Activated CD8-positive, alpha-beta T cell treated with anti-CD3 and anti-CD28 coated beads, Interleukin-2, amount 10 ng/mL, durations not matched to agents 7 days and 5 days (primary cell): ENCODE data around the gene ZBTB2. TPM values are rescaled to one million over a fixed set of nuclear protein-coding genes. Genes with fewer than 3 reads are reported as not detected.
"Not testable (repeated sequence)": the region's sequence is repeated elsewhere in the genome, so short reads cannot be mapped to it uniquely, and the experiment has no call there.

Experiments used
- ATAC-seq: fragments of 150-1000 bp; cut with Tn5 transposase; one replicate; pipeline ENCODE4 v1.10.0; 2021; ENCODE audit warnings: moderate library complexity
- CTCF ChIA-PET: fragments of 350-600 bp; sonication (Branson Sonifier 250); formaldehyde crosslinking; loops from one replicate; lab custom pipeline; 2021; ENCODE audit warnings: antibody characterized with exemption; lab: Charles Lee
- POLR2A ChIA-PET: fragments of 350-600 bp; sonication (Branson Sonifier 250); formaldehyde crosslinking; loops from one replicate; lab custom pipeline; 2021; ENCODE audit warnings: antibody characterized with exemption; lab: Charles Lee
- DNase-seq: peaks from one replicate; pipeline ENCODE4 v3.0.0-alpha.2; 2020
- H3K27ac Mint-ChIP-seq: one replicate; pipeline ENCODE4 v1.8.0; 2021; ENCODE audit warnings: mild to moderate bottlenecking, mixed read lengths
- H3K27me3 Mint-ChIP-seq: one replicate; pipeline ENCODE4 v1.8.0; 2021; ENCODE audit warnings: low read depth, mixed read lengths
- H3K36me3 Mint-ChIP-seq: one replicate; pipeline ENCODE4 v1.8.0; 2021; ENCODE audit warnings: low read depth, mixed read lengths
- H3K4me1 Mint-ChIP-seq: one replicate; pipeline ENCODE4 v1.8.0; 2021; ENCODE audit warnings: low read depth, mixed read lengths
- H3K4me3 Mint-ChIP-seq: one replicate; pipeline ENCODE4 v1.8.0; 2021; ENCODE audit warnings: mild to moderate bottlenecking, mixed read lengths
- H3K9me3 Mint-ChIP-seq: one replicate; pipeline ENCODE4 v1.8.0; 2022; ENCODE audit warnings: mixed read lengths; ENCODE audit not compliant: insufficient read depth
- total RNA-seq, 2 experiments: library from RNA; stranded (reverse); gene quantifications; one replicate each; pipeline ENCODE4 v1.2.3, GENCODE V29; 2021

The ZBTB2 gene
- total RNA-seq, 2 experiments from 2014 or later, result 24.0 to 25.6 TPM

GRCh38 chr6:151384151-151384550 is 7.2 kb downstream of the ZBTB2 start:
- DNase-seq (no peak), ATAC-seq (no peak)
- H3K9me3 Mint-ChIP-seq, result no peaks in the 10 kb centered on the region
- ChIA-PET POLR2A (no interaction called here), CTCF (interaction anchor here (3.6 kb wide), 1 partner anchor 11 kb away, joined by 19 read pairs; no protein-coding TSS in a partner anchor)
- H3K36me3 Mint-ChIP-seq, result peaks cover 47% of the 10 kb centered on the region
- peak overlapping the region; percentile 70 for H3K27ac Mint-ChIP-seq
- no peaks in the 10 kb centered on the region for H3K27me3 Mint-ChIP-seq
- H3K4me1 Mint-ChIP-seq, result peaks cover 71% of the 10 kb centered on the region
- no peak overlapping the region for H3K4me3 Mint-ChIP-seq

GRCh38 chr6:151382631-151383030 is 8.7 kb downstream of the ZBTB2 start:
- Mint-ChIP-seq H3K36me3 (peaks cover 45% of the 10 kb centered on the region), H3K4me1 (peaks cover 71% of the 10 kb centered on the region)
- H3K27me3 Mint-ChIP-seq, H3K9me3 Mint-ChIP-seq, DNase-seq, H3K4me3 Mint-ChIP-seq, POLR2A ChIA-PET, H3K27ac Mint-ChIP-seq, ATAC-seq: not testable (repeated sequence)
- CTCF ChIA-PET, result interaction anchor here (3.6 kb wide), 1 partner anchor 10 kb away, joined by 19 read pairs; no protein-coding TSS in a partner anchor

- H3K9me3 Mint-ChIP-seq, result no peaks in the 10 kb centered on the region
- H3K27me3 Mint-ChIP-seq, result no peaks in the 10 kb centered on the region
- CTCF ChIA-PET, result no interaction called here
- H3K36me3 Mint-ChIP-seq, result peaks cover 39% of the 10 kb centered on the region
- H3K4me3 Mint-ChIP-seq, result no peak overlapping the region
- DNase-seq (no peak), ATAC-seq (no peak)
- POLR2A ChIA-PET, result interaction anchor here (1.8 kb wide), 1 partner anchor 9 kb away, joined by 7 read pairs; no protein-coding TSS in a partner anchor
- H3K27ac Mint-ChIP-seq, result peak overlapping the region; percentile 92
- H3K4me1 Mint-ChIP-seq, result peaks cover 69% of the 10 kb centered on the region
Observed at GRCh38 chr6:151381722-151382121, 9.6 kb downstream of the ZBTB2 start.

- DNase-seq (no peak), ATAC-seq (peak; percentile 13)
- H3K4me3 Mint-ChIP-seq, result peak overlapping the region; percentile 79
- POLR2A ChIA-PET, result interaction anchor here (0.9 to 1.8 kb wide), 4 partner anchors 9 to 22 kb away, joined by 3 to 7 read pairs (median 4); no protein-coding TSS in a partner anchor
- CTCF ChIA-PET, result interaction anchor here (0.8 to 1.3 kb wide), 2 partner anchors 9 to 12 kb away, joined by 3 to 9 read pairs; no protein-coding TSS in a partner anchor
- H3K4me1 Mint-ChIP-seq, result peaks cover 72% of the 10 kb centered on the region
- no peaks in the 10 kb centered on the region for H3K9me3 Mint-ChIP-seq
- H3K27ac Mint-ChIP-seq, result peak overlapping the region; percentile 92
- no peaks in the 10 kb centered on the region for H3K27me3 Mint-ChIP-seq
- H3K36me3 Mint-ChIP-seq, result peaks cover 38% of the 10 kb centered on the region
Observed at GRCh38 chr6:151380848-151381205, 10.5 kb downstream of the ZBTB2 start.

GRCh38 chr6:151379933-151380847 is 11.2 kb downstream of the ZBTB2 start:
- H3K27ac Mint-ChIP-seq, result peak overlapping the region; percentile 92

GRCh38 chr6:151377095-151377494 is 14.3 kb downstream of the ZBTB2 start:
- Mint-ChIP-seq H3K36me3 (peaks cover 37% of the 10 kb centered on the region), H3K27me3 (no peaks in the 10 kb centered on the region), H3K4me1 (peaks cover 81% of the 10 kb centered on the region), H3K27ac (peak overlapping the region; percentile 76), H3K9me3 (no peaks in the 10 kb centered on the region), H3K4me3 (no peak overlapping the region)
- ChIA-PET CTCF (interaction anchor here (0.6 to 1.8 kb wide), 2 partner anchors 8 to 108 kb away, joined by 3 to 5 read pairs; no protein-coding TSS in a partner anchor), POLR2A (interaction anchor here (0.6 to 4.8 kb wide), 2 partner anchors 13 to 44 kb away, joined by 3 to 35 read pairs; partner anchors contain the start of gene ZBTB2)
- DNase-seq (no peak), ATAC-seq (no peak)

More at GRCh38 chr6:151379933-151380847, 11.2 kb downstream of the ZBTB2 start:
- POLR2A ChIA-PET, result interaction anchor here (0.9 to 4.8 kb wide), 5 partner anchors 9 to 22 kb away, joined by 3 to 35 read pairs (median 5); partner anchors contain the start of gene ZBTB2
- ATAC-seq (peak; percentile 88), DNase-seq (peak; percentile 50)
- CTCF ChIA-PET, result interaction anchor here (0.5 to 1.3 kb wide), 4 partner anchors 9 to 55 kb away, joined by 3 to 9 read pairs (median 3); no protein-coding TSS in a partner anchor
- no peaks in the 10 kb centered on the region for H3K9me3 Mint-ChIP-seq
- no peaks in the 10 kb centered on the region for H3K27me3 Mint-ChIP-seq
- peaks cover 36% of the 10 kb centered on the region for H3K36me3 Mint-ChIP-seq
- peak overlapping the region; percentile 79 for H3K4me3 Mint-ChIP-seq
- H3K4me1 Mint-ChIP-seq, result peaks cover 72% of the 10 kb centered on the region

GRCh38 chr6:151376440-151376839 is 14.9 kb downstream of the ZBTB2 start:
- H3K4me1 Mint-ChIP-seq, result peaks cover 83% of the 10 kb centered on the region
- no peaks in the 10 kb centered on the region for H3K9me3 Mint-ChIP-seq
- peak overlapping the region; percentile 76 for H3K27ac Mint-ChIP-seq
- peaks cover 41% of the 10 kb centered on the region for H3K36me3 Mint-ChIP-seq
- DNase-seq (no peak), ATAC-seq (no peak)
- no peaks in the 10 kb centered on the region for H3K27me3 Mint-ChIP-seq
- ChIA-PET CTCF (interaction anchor here (1.0 to 1.8 kb wide), 2 partner anchors 9 to 52 kb away, joined by 3 to 5 read pairs; no protein-coding TSS in a partner anchor), POLR2A (interaction anchor here (4.8 kb wide), 1 partner anchor 14 kb away, joined by 35 read pairs; the partner anchor contains the start of gene ZBTB2)
- H3K4me3 Mint-ChIP-seq, result peak overlapping the region; percentile 49

- H3K36me3 Mint-ChIP-seq, result peaks cover 46% of the 10 kb centered on the region
Observed at GRCh38 chr6:151375833-151376232, 15.5 kb downstream of the ZBTB2 start.

GRCh38 chr6:151374036-151374683 is 17.2 kb downstream of the ZBTB2 start:
- Mint-ChIP-seq H3K27ac (peak overlapping the region; percentile 93), H3K27me3 (no peaks in the 10 kb centered on the region), H3K4me3 (peak overlapping the region; percentile 66), H3K9me3 (no peaks in the 10 kb centered on the region), H3K36me3 (peaks cover 55% of the 10 kb centered on the region), H3K4me1 (peaks cover 70% of the 10 kb centered on the region)
- peak; percentile 54 for ATAC-seq
- ChIA-PET CTCF (interaction anchor here (0.9 to 3.4 kb wide), 3 partner anchors 10 to 48 kb away, joined by 3 to 19 read pairs (median 18); no protein-coding TSS in a partner anchor), POLR2A (interaction anchor here (1.2 to 3.5 kb wide), 4 partner anchors 11 to 78 kb away, joined by 4 to 45 read pairs (median 5); partner anchors contain the start of genes RMND1 and ZBTB2)
- peak; percentile 40 for DNase-seq

More at GRCh38 chr6:151375833-151376232, 15.5 kb downstream of the ZBTB2 start:
- H3K4me3 Mint-ChIP-seq, result no peak overlapping the region
- DNase-seq (no peak), ATAC-seq (no peak)
- ChIA-PET CTCF (interaction anchor here (1.0 to 1.8 kb wide), 3 partner anchors 9 to 51 kb away, joined by 3 to 5 read pairs (median 3); no protein-coding TSS in a partner anchor), POLR2A (interaction anchor here (4.8 kb wide), 1 partner anchor 15 kb away, joined by 35 read pairs; the partner anchor contains the start of gene ZBTB2)
- H3K4me1 Mint-ChIP-seq, result peaks cover 84% of the 10 kb centered on the region
- no peaks in the 10 kb centered on the region for H3K9me3 Mint-ChIP-seq
- no peaks in the 10 kb centered on the region for H3K27me3 Mint-ChIP-seq
- peak overlapping the region; percentile 76 for H3K27ac Mint-ChIP-seq

- ATAC-seq, result peak; percentile 54
- POLR2A ChIA-PET, result interaction anchor here (0.9 to 3.5 kb wide), 3 partner anchors 14 to 79 kb away, joined by 3 to 45 read pairs (median 4); partner anchors contain the start of gene ZBTB2
Observed at GRCh38 chr6:151372164-151372563, 19.2 kb downstream of the ZBTB2 start.

More at GRCh38 chr6:151372164-151372563, 19.2 kb downstream of the ZBTB2 start:
- Mint-ChIP-seq H3K36me3 (peaks cover 50% of the 10 kb centered on the region), H3K9me3 (no peaks in the 10 kb centered on the region), H3K4me3 (peak overlapping the region; percentile 57), H3K27me3 (no peaks in the 10 kb centered on the region), H3K4me1 (peaks cover 58% of the 10 kb centered on the region), H3K27ac (peak overlapping the region; percentile 93)
- CTCF ChIA-PET, result interaction anchor here (1.5 to 3.4 kb wide), 5 partner anchors 12 to 48 kb away, joined by 5 to 19 read pairs (median 7); no protein-coding TSS in a partner anchor
- peak; percentile 58 for DNase-seq
